Loucy (cell line): ENCODE data around the gene APOE.

Experiments
- H2AFZ ChIP-seq: fragments of 200-600 bp; sonication (generic); 2 replicates; pipeline ENCODE4 v1.6.0; 2016; ENCODE audit warnings: antibody characterized with exemption, mild to moderate bottlenecking, low read length, moderate library complexity
- H3F3A ChIP-seq: fragments of 200-600 bp; 2 replicates; pipeline ENCODE4 v1.6.0; 2016; ENCODE audit warnings: antibody characterized with exemption, low read depth, mild to moderate bottlenecking
- H3K27me3 ChIP-seq: fragments of 200-600 bp; sonication (generic); 2 replicates; pipeline ENCODE4 v1.6.1; 2014; ENCODE audit warnings: low read length, mild to moderate bottlenecking; ENCODE audit not compliant: insufficient read depth, poor library complexity, severe bottlenecking
- H3K36me3 ChIP-seq: fragments of 200-600 bp; sonication (generic); 2 replicates; pipeline ENCODE4 v1.6.1; 2016; ENCODE audit warnings: low read length; ENCODE audit not compliant: insufficient read depth
- H3K4me1 ChIP-seq: fragments of 200-600 bp; sonication (generic); 2 replicates; pipeline ENCODE4 v1.5.1; 2014; ENCODE audit warnings: low read length, mild to moderate bottlenecking; ENCODE audit not compliant: insufficient read depth, poor library complexity, severe bottlenecking
- H3K4me2 ChIP-seq: fragments of 200-600 bp; sonication (generic); 2 replicates; pipeline ENCODE4 v1.6.0; 2014; ENCODE audit warnings: antibody characterized with exemption, low read length, low read depth, mild to moderate bottlenecking; ENCODE audit not compliant: poor library complexity, severe bottlenecking
- H3K4me3 ChIP-seq: fragments of 200-600 bp; sonication (generic); 2 replicates; pipeline ENCODE4 v1.5.1; 2014; ENCODE audit warnings: low read length, mild to moderate bottlenecking, mixed read lengths; ENCODE audit not compliant: poor library complexity, severe bottlenecking
- H3K79me2 ChIP-seq: fragments of 200-600 bp; sonication (generic); 2 replicates; pipeline ENCODE4 v1.6.1; 2014; ENCODE audit warnings: low read length; ENCODE audit not compliant: insufficient read depth
- H3K9ac ChIP-seq: fragments of 200-600 bp; sonication (generic); 2 replicates; pipeline ENCODE4 v1.6.0; 2014; ENCODE audit warnings: mild to moderate bottlenecking, low read depth, low read length, moderate library complexity; ENCODE audit not compliant: poor library complexity, severe bottlenecking
- H3K9me2 ChIP-seq: fragments of 200-600 bp; sonication (generic); replicated peaks from 2 replicates; pipeline ENCODE4 v1.6.1; 2016; ENCODE audit warnings: low read depth, low read length, mixed read lengths
- H3K9me3 ChIP-seq: fragments of 200-600 bp; sonication (generic); 2 replicates; pipeline ENCODE4 v1.6.1; 2014; ENCODE audit warnings: mild to moderate bottlenecking, antibody characterized with exemption, low read length, low read depth; ENCODE audit not compliant: insufficient read depth
- H4K20me1 ChIP-seq: fragments of 200-600 bp; sonication (generic); 2 replicates; pipeline ENCODE4 v1.6.0; 2014; ENCODE audit warnings: antibody characterized with exemption, low read length, mild to moderate bottlenecking; ENCODE audit not compliant: insufficient read depth, poor library complexity, severe bottlenecking
- EZH2phosphoT487 ChIP-seq: fragments of 200-600 bp; IDR thresholded peaks from 2 replicates; pipeline ENCODE4 v1.6.1; 2018; ENCODE audit warnings: antibody characterized with exemption, mild to moderate bottlenecking, moderate library complexity, borderline replicate concordance
- TF ChIP-seq, protein P1 (sequence below): fragments of 200-600 bp; sonication (generic); conservative IDR thresholded peaks from 2 replicates; pipeline ENCODE4 v1.5.1; 2014; ENCODE audit warnings: mild to moderate bottlenecking, antibody characterized with exemption, low read length

The APOE gene

GRCh38 chr19:44958090-44958489, 52.5 kb downstream of the APOE start:
- Histone ChIP-seq H3K4me1 (peaks cover 48% of the 10 kb centered on the region), H3K9me3 (no peaks in the 10 kb centered on the region), H3K36me3 (peaks cover 6% of the 10 kb centered on the region; the same call in 1 of the 2 replicates), H4K20me1 (peaks cover 18% of the 10 kb centered on the region), H3K9ac (peak overlapping the region; percentile 91), H2AFZ (no peak overlapping the region), H3K4me2 (peak overlapping the region; percentile 86), H3K79me2 (peaks cover 73% of the 10 kb centered on the region), H3F3A (no peaks in the 10 kb centered on the region), H3K9me2 (no peaks in the 10 kb centered on the region), H3K27me3 (no peaks in the 10 kb centered on the region), H3K4me3 (peak overlapping the region; percentile 95)
- TF ChIP-seq, protein P1, sequence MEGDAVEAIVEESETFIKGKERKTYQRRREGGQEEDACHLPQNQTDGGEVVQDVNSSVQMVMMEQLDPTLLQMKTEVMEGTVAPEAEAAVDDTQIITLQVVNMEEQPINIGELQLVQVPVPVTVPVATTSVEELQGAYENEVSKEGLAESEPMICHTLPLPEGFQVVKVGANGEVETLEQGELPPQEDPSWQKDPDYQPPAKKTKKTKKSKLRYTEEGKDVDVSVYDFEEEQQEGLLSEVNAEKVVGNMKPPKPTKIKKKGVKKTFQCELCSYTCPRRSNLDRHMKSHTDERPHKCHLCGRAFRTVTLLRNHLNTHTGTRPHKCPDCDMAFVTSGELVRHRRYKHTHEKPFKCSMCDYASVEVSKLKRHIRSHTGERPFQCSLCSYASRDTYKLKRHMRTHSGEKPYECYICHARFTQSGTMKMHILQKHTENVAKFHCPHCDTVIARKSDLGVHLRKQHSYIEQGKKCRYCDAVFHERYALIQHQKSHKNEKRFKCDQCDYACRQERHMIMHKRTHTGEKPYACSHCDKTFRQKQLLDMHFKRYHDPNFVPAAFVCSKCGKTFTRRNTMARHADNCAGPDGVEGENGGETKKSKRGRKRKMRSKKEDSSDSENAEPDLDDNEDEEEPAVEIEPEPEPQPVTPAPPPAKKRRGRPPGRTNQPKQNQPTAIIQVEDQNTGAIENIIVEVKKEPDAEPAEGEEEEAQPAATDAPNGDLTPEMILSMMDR, result no peak
- TF ChIP-seq EZH2phosphoT487, result no peak
